H9 (cell line): ENCODE measurements around the gene PTPN3. TPM values are rescaled to one million over a fixed set of nuclear protein-coding genes. Genes with fewer than 3 reads are reported as not detected.

Source experiments
- DNase-seq: peaks from one replicate; pipeline ENCODE4 v3.0.0-alpha.2; 2017
- H2AFZ ChIP-seq: one replicate; pipeline ENCODE4 v1.6.1; 2013; ENCODE audit warnings: mild to moderate bottlenecking, low read length, control low read depth, moderate library complexity
- H2AK5ac ChIP-seq: 2 replicates; pipeline ENCODE4 v1.6.1; 2013; ENCODE audit warnings: low read length, control low read depth, mixed read lengths; ENCODE audit not compliant: insufficient read length
- H2BK120ac ChIP-seq: one replicate; pipeline ENCODE4 v1.6.1; 2013; ENCODE audit warnings: low read depth, mild to moderate bottlenecking, low read length, control low read depth, inconsistent platforms; ENCODE audit not compliant: poor library complexity, severe bottlenecking
- H2BK12ac ChIP-seq: 2 replicates; pipeline ENCODE4 v1.6.1; 2013; ENCODE audit warnings: low read length, control low read depth, mixed read lengths, low read depth; ENCODE audit not compliant: insufficient read length
- H2BK15ac ChIP-seq: 2 replicates; pipeline ENCODE4 v1.6.1; 2013; ENCODE audit warnings: low read depth, low read length, control low read depth
- H2BK20ac ChIP-seq: one replicate; pipeline ENCODE4 v1.6.1; 2013; ENCODE audit warnings: low read depth, mild to moderate bottlenecking, low read length, control low read depth, inconsistent platforms; ENCODE audit not compliant: poor library complexity, severe bottlenecking
- H2BK5ac ChIP-seq: 2 replicates; pipeline ENCODE4 v1.6.1; 2013; ENCODE audit warnings: low read length, control low read depth, mixed read lengths; ENCODE audit not compliant: insufficient read length
- H3K14ac ChIP-seq: 2 replicates; pipeline ENCODE4 v1.6.1; 2013; ENCODE audit warnings: low read length, control low read depth; ENCODE audit not compliant: insufficient read depth
- H3K18ac ChIP-seq: 2 replicates; pipeline ENCODE4 v1.6.1; 2013; ENCODE audit warnings: low read depth, mild to moderate bottlenecking, mixed read lengths, low read length, control low read depth; ENCODE audit not compliant: insufficient read length
- H3K23ac ChIP-seq: 2 replicates; pipeline ENCODE4 v1.6.1; 2013; ENCODE audit warnings: low read length, control low read depth, mixed read lengths, low read depth; ENCODE audit not compliant: insufficient read length
- H3K23me2 ChIP-seq: 2 replicates; pipeline ENCODE4 v1.6.1; 2013; ENCODE audit warnings: low read depth, mild to moderate bottlenecking, mixed read lengths, low read length, control low read depth; ENCODE audit not compliant: insufficient read length, poor library complexity, severe bottlenecking
- H3K27ac ChIP-seq: 2 replicates; pipeline ENCODE4 v1.5.1; 2013; ENCODE audit warnings: low read length, control low read depth, mixed read lengths, low read depth; ENCODE audit not compliant: insufficient read length
- H3K27me3 ChIP-seq: 2 replicates; pipeline ENCODE4 v1.6.1; 2013; ENCODE audit warnings: low read length, control low read depth, inconsistent platforms; ENCODE audit not compliant: insufficient read depth
- H3K4ac ChIP-seq: 2 replicates; pipeline ENCODE4 v1.6.1; 2013; ENCODE audit warnings: low read depth, mild to moderate bottlenecking, control low read depth, inconsistent platforms, low read length, moderate library complexity
- H3K4me1 ChIP-seq: 2 replicates; pipeline ENCODE4 v1.6.1; 2013; ENCODE audit warnings: low read length, control low read depth, inconsistent platforms; ENCODE audit not compliant: insufficient read depth
- H3K4me2 ChIP-seq: 2 replicates; pipeline ENCODE4 v1.6.1; 2013; ENCODE audit warnings: low read length, control low read depth, mixed read lengths; ENCODE audit not compliant: insufficient read length, insufficient read depth
- H3K56ac ChIP-seq: 2 replicates; pipeline ENCODE4 v1.6.1; 2013; ENCODE audit warnings: low read depth, mild to moderate bottlenecking, mixed read lengths, low read length, control low read depth; ENCODE audit not compliant: insufficient read length
- H3K79me1 ChIP-seq: 2 replicates; pipeline ENCODE4 v1.6.1; 2013; ENCODE audit warnings: low read depth, mild to moderate bottlenecking, moderate library complexity, low read length, control low read depth, inconsistent platforms; ENCODE audit not compliant: insufficient read depth, poor library complexity, severe bottlenecking
- H3K79me2 ChIP-seq: 2 replicates; pipeline ENCODE4 v1.6.1; 2013; ENCODE audit warnings: low read length, control low read depth, inconsistent platforms; ENCODE audit not compliant: insufficient read depth
- H3K9ac ChIP-seq: 2 replicates; pipeline ENCODE4 v1.6.1; 2013; ENCODE audit warnings: low read length, control low read depth, mixed read lengths; ENCODE audit not compliant: insufficient read length; ENCODE audit errors: extremely low read depth
- H3K9me3 ChIP-seq: one replicate; pipeline ENCODE4 v1.6.1; 2013; ENCODE audit warnings: low read depth, low read length, inconsistent platforms; ENCODE audit not compliant: control insufficient read depth
- H3T11ph ChIP-seq: one replicate; pipeline ENCODE4 v1.6.1; 2013; ENCODE audit warnings: mild to moderate bottlenecking, low read length, control low read depth, inconsistent platforms
- H4K20me1 ChIP-seq: one replicate; pipeline ENCODE4 v1.6.1; 2013; ENCODE audit not compliant: control insufficient read depth, insufficient read length, insufficient read depth
- H4K5ac ChIP-seq: 2 replicates; pipeline ENCODE4 v1.6.1; 2013; ENCODE audit warnings: low read depth, mild to moderate bottlenecking, mixed read lengths, low read length, control low read depth; ENCODE audit not compliant: insufficient read length
- H4K8ac ChIP-seq: replicated peaks from 2 replicates; pipeline ENCODE4 v1.6.1; 2013; ENCODE audit warnings: low read length, control low read depth, mixed read lengths, low read depth; ENCODE audit not compliant: insufficient read length
- H4K91ac ChIP-seq: 2 replicates; pipeline ENCODE4 v1.6.1; 2013; ENCODE audit warnings: low read depth, mild to moderate bottlenecking, moderate library complexity, mixed read lengths, low read length, control low read depth; ENCODE audit not compliant: insufficient read length
- H3K27ac Mint-ChIP-seq, 3 experiments: 2 replicates in 2 of 3; 3 replicates in 1 of 3; pipeline ENCODE4 v1.8.0; 2020 to 2021; ENCODE audit warnings: mixed read lengths in 3 of 3, mild to moderate bottlenecking in 1 of 3, moderate library complexity in 1 of 3
- H3K27me3 Mint-ChIP-seq: 2 replicates; pipeline ENCODE4 v1.8.0; 2021; ENCODE audit warnings: low read depth, mild to moderate bottlenecking, moderate library complexity, mixed read lengths
- H3K36me3 Mint-ChIP-seq, 3 experiments: 2 replicates in 2 of 3; 3 replicates in 1 of 3; pipeline ENCODE4 v1.8.0; 2020 to 2021; ENCODE audit warnings: low read depth in 3 of 3, mixed read lengths in 3 of 3; ENCODE audit not compliant: insufficient read depth in 1 of 3
- H3K4me1 Mint-ChIP-seq, 2 experiments: 2 replicates each; pipeline ENCODE4 v1.8.0; 2020; ENCODE audit warnings: mixed read lengths in 2 of 2
- H3K4me3 Mint-ChIP-seq, 2 experiments: 2 replicates in 1 of 2; 3 replicates in 1 of 2; pipeline ENCODE4 v1.8.0; 2020 to 2021; ENCODE audit warnings: mild to moderate bottlenecking in 2 of 2, mixed read lengths in 2 of 2, moderate library complexity in 1 of 2
- H3K9me3 Mint-ChIP-seq, 2 experiments: 2 replicates in 1 of 2; 3 replicates in 1 of 2; pipeline ENCODE4 v1.8.0; 2020; ENCODE audit warnings: mild to moderate bottlenecking in 2 of 2, mixed read lengths in 2 of 2, moderate library complexity in 1 of 2
- CTCF ChIP-seq: fragments of 200-600 bp; sonication (generic); conservative IDR thresholded peaks from 3 replicates; pipeline ENCODE4 v1.8.0; 2021; ENCODE audit warnings: antibody characterized with exemption, mild to moderate bottlenecking
- WGBS: extraction: QIAGEN DNeasy Blood & Tissue Kit; methylation state at CpG from one replicate; pipeline ENCODE4 v1.1.7; 2013; ENCODE audit warnings: missing lambda C conversion rate, low lambda C conversion rate, mixed read lengths; ENCODE audit not compliant: insufficient read length; ENCODE audit errors: extremely low coverage; 5-methylcytosine and 5-hydroxymethylcytosine counted together
- total RNA-seq: library from RNA; stranded (reverse); gene quantifications from 2 replicates; pipeline ENCODE4 v1.2.1, GENCODE V29; 2021

PTPN3 gene
- total RNA-seq, 1 experiment from 2014 or later = 2.6 TPM

DNA sequence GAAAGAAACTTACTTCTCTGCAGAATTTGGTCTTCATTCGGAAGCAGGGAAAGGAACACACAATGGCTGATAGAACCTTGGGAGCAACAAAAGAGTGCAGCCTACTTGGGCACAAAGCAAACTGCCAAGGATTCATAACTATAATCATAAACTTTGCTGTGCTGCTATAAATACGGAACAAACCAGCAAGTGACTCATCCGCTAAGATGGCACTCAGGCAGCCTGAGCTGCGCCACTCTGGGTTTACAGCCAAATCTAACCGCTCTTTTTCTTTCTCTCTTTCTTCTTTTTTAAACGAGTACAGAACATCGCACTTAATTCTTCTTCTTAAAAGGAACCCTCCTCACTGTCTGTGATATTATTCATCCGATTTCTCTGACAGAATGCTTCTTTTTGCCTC, 81.1 kb downstream of the PTPN3 start:
- H2BK5ac ChIP-seq = no peak overlapping the region
- Mint-ChIP-seq H3K27me3 (no peaks in the 10 kb centered on the region), H3K36me3 (no peaks in the 10 kb centered on the region), H3K4me3 (no peak overlapping the region), H3K4me1 (peaks cover 20 to 25% of the 10 kb centered on the region in 2 experiments), H3K9me3 (no peaks in the 10 kb centered on the region), H3K27ac (no peak overlapping the region)
- no peak overlapping the region for H2BK120ac ChIP-seq
- no peak overlapping the region for H4K5ac ChIP-seq
- H3K79me1 ChIP-seq = no peaks in the 10 kb centered on the region
- no peak overlapping the region for H2AK5ac ChIP-seq
- no CpG with 5 or more reads among the region's 8 CpGs for WGBS
- no peak overlapping the region for H4K91ac ChIP-seq
- H3K27ac ChIP-seq = no peak overlapping the region
- no peak overlapping the region for H2BK20ac ChIP-seq
- no peaks in the 10 kb centered on the region for H3K9me3 ChIP-seq
- no peaks in the 10 kb centered on the region for H3K23me2 ChIP-seq
- H4K20me1 ChIP-seq = no peaks in the 10 kb centered on the region
- no peak overlapping the region for H3K23ac ChIP-seq
- no peak overlapping the region for H3K4me2 ChIP-seq
- no peak overlapping the region for H4K8ac ChIP-seq
- no peak overlapping the region for H3K18ac ChIP-seq
- no peak overlapping the region for H3K56ac ChIP-seq
- H2AFZ ChIP-seq = no peak overlapping the region
- no peak overlapping the region for H2BK12ac ChIP-seq
- no peak overlapping the region for H3K9ac ChIP-seq
- TF ChIP-seq CTCF = no peak
- no peaks in the 10 kb centered on the region for H3K27me3 ChIP-seq
- no peaks in the 10 kb centered on the region for H3K79me2 ChIP-seq
- no peaks in the 10 kb centered on the region for H3K4me1 ChIP-seq
- no peak overlapping the region for H3K4ac ChIP-seq
- no peak for DNase-seq
- H3K14ac ChIP-seq = no peak overlapping the region
- no peak overlapping the region for H3T11ph ChIP-seq
- no peak overlapping the region for H2BK15ac ChIP-seq
